Stimulated activated CD4-positive, alpha-beta T cell treated with anti-CD3 and anti-CD28 coated beads, Interleukin-15, amount 100 ng/mL, for 48 hours (primary cell): ENCODE measurements around the gene FECH.
"Not testable (repeated sequence)": the region's sequence is repeated elsewhere in the genome, so short reads cannot be mapped to it uniquely, and the experiment has no call there.

Experiments used
- DNase-seq, 2 donors: peaks; one replicate each; pipeline ENCODE4 v3.0.0-alpha.2; 2020; ENCODE audit warnings: low read depth in 2 of 2

FECH gene

DNA sequence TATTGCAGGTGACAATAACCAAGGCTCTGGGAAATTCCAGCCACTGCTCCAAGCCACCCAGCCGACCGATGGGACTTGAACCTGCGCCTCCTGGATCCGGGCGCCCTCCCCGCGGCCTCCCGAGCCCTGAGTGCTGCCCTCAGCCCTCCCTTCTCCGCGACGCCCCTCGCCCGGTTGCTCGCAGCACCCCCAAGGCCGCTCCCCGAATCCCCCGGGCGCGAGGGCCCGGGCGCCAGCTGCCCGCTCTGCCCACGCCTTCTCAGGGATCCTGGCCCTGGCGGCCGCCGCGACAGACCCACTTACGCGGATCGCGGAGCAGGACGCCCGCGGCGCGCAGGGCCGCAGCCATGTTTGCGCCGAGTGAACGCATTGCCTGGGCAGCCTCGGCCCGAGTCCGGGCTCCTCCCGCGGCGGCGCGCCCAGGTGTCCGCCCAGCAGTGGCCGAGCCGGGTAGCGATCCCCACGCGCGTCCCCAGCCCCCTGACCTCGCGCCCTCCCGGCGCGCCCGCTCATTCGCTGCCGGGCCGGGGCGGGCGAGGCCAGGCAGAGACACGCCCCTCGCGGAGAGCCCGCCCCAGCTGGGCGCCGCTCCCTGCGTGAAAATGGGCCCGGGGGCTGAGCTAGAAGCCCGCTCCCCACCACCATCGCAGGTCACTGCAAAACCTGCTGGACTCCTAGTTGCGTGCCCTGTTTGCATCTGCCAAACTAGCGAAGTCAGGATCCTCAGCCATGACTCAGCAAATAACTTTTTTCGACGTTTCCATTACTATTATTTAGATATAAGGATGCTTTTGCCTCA is at the start of gene FECH:
Gene FECH (minus strand): TSS at position 452 of the 799 bp plus-strand sequence. CDS start 82 bp downstream, at position 370.
- DNase-seq = peak; percentile 22 to 47

DNA sequence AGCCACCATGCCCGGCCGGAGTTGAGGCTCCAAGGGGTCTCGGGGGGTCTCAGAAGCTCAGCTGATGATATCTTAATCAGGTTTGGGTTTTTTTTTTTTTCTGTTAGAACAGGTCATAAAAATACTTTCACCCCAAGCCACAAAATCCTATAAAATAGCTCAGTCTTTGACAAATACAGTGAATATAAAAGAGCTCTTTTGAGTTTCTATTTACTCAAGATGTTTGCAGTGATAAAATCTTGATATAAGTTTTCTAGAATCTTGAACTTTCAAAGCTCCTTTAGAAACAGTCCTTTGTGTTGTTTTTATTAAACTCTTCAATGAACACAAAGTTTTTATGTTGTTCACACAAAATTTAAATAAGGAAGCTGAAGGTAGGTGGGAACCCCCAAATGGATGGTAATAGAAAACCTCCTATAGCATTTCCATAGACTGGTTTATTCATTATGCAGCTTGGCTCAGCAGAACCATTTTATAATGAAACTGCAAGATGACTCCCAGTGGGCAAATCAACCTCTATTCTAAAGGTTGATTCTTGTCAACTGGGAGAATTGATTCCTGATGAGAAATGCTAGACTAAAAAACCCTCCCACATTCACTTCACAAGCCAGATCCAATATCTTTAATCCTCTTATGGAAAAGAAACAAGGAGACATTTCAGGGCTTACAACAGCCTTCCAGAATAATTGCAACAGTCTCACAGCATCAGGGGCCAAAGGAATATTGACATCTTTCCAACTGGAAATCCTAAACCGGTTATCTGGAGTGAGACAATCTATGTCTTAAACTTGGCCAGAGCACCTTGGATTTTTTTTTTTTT is 48.7 kb upstream of the FECH start:
- no peak for DNase-seq

DNA sequence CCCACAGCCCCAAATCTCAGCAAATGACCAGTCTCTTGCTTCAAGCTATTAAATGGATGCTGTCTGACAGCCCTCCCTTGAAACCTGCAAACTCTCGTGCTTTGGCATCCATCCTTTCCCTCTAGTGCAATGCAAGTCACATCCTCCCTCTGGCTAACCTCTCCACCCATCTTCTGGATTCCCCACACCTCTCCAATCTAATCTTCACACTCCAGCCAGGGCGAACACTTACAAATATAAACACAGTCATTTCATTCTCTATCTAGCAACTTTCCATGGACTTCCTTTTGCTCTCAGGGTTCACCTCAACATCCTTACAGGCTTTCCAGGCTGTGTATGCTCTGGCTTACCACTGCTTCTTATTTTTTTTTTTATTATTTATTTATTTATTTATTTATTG is 45.2 kb upstream of the FECH start:
- DNase-seq = no peak

DNA sequence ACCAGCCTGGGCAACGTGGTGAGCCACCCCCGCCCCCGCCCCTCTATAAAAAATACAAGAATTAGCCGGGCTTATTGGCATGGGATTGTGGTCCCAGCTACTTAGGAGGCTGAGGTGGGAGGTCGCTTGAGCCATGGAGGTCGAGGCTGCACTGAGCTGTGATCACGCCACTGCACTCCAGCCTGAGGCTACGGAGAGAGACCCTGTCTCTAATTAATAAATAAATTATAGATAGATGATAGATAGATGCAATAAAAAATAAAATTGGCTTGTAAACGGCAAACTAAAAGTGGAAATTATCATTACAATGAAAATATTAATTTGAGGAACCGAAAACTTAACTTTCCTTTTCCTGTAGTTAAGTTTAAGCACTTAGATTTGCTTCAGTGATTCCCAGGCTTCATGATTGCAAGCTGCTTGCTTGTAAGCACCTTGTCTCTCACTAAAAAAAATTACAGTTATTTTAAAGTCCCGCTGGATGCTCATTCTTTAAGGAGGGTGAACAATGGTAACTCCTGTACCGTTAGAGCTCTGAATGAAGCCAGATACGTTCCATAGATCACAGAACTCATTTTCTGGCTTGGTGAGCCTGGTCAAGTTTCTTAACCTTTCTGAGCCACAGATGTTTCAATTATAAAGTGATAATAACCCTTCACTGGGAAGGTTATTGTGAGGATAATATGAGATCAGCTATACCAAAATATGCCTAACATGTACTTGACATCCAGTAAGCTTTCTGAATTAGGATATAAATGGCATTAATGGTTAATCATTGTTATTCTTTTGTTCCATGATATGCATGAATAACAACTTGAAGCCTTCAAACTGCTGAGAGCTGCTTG is 44.5 kb upstream of the FECH start:
- DNase-seq = no peak

DNA sequence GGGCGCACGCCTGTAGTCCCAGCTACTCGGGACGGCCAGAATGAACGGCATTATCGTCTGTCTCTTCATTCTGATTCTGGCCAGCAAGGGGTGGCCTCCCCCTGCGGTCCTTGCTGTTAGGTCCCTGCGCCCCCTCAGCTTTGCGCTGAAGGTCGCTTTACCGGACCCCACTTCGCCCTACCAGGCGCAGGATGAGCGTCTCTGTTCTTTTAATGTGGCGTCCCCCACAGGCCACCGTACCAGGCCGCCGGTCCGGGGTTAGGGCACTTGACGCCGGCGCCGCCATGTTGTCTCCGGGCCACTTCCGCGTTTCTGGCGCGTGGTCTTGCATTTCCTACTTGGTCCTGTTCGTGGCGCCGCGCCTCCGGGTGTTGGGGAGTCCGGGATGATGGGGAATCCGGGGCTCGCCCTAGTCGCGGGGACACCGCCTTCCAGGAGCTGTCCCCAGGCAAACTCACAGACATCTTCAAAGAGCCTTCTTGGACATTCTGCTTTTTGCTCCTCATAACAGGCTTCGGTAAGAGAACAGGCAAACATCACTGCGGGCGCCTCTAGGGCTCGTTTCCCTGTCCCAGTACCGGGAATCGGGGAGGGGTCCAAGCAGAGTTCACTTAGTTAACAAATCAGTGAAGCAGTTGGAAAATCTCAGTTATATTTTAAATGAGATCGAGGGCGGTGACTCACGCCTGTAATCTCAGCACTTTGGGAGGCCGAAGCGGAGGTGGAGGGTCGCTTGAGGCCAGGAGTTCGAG is 43.7 kb upstream of the FECH start:
- DNase-seq = peak; percentile 89 to 93

- DNase-seq = no peak
Measured at GRCh38 chr18:57629422-57629821, 42.9 kb upstream of the FECH start.

DNA sequence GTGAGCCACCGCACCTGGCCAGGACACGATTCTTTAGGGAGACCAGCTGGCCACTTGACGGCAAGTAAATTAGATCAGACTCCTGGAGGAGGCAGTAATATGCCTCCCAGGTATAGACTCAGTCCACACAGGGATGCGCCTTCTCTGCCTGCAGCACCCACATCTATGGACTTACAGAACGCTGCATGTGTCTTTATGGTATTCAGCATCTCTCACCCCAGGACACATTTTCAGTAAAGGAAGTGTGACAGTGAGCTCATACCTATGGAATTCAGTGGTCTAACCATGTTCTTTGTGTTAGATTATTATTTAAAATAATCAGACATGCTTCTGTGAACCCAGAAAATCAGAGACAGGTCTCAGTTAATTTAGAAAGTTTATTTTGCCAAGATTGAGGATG is 41.0 kb upstream of the FECH start:
- DNase-seq = no peak

- DNase-seq = no peak
Measured at GRCh38 chr18:57624988-57625387, 38.5 kb upstream of the FECH start.

GRCh38 chr18:57621246-57621604 is 34.7 kb upstream of the FECH start:
- DNase-seq = no peak

DNA sequence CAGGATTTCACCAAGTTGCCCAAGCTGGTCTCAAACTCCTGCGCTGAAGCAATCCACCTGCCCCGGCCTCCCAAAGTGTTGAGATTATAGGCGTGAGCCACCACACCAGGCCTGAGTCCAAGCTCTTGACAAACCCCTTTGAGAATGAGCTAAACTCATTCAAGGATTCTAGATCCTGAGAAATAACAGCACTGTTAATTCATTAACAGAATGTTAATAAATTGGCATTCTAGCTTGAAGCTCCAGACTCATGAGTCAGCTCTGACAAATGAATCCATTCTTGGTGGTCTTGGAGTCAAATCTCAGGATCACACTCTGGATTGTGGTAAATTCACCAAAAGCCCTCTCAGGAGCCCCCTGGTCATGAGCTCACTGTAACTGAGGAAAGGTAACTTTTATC is 33.4 kb upstream of the FECH start:
- no peak for DNase-seq

DNA sequence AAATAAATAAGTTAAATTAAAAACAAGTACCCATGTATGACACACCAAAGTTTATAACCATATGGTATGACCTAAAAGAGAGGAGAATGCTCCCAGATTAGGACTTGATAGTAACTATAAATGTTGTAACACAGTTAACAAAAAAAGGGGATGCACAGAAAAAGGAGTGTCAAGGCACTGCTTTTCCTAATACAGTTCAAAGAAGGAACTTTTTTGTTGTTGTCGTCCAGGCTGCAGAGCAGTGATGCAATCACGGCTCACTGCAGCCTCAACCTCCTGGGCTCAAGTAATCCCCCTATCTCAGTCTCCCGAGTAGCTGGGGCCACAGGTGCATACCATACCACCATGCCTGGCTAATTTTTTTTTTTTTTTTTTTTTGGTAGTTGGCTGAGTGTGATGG is 32.4 kb upstream of the FECH start:
- DNase-seq = no peak

GRCh38 chr18:57603871-57604270 is 17.4 kb upstream of the FECH start:
- no peak for DNase-seq

GRCh38 chr18:57595347-57595746 is 8.8 kb upstream of the FECH start:
- no peak for DNase-seq

DNA sequence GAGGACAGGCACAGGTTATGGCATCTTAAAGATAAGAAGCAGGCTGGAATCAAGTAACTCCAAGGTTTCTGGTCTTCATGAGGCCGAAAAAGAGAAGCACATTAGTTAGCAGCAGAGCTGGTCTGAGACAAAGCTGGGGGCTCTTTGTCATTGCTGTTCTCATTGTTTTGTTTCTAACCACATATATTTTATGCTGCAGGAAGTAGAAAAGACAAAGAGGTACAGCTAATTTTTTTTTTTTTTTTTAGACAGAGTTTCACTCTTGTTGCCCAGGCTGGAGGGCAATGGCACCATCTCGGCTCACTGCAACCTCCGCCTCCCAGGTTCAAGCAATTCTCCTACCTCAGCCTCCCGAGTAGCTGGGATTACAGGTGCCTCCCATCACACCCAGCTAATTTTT is 6.2 kb upstream of the FECH start:
- DNase-seq = not testable (repeated sequence)

DNA sequence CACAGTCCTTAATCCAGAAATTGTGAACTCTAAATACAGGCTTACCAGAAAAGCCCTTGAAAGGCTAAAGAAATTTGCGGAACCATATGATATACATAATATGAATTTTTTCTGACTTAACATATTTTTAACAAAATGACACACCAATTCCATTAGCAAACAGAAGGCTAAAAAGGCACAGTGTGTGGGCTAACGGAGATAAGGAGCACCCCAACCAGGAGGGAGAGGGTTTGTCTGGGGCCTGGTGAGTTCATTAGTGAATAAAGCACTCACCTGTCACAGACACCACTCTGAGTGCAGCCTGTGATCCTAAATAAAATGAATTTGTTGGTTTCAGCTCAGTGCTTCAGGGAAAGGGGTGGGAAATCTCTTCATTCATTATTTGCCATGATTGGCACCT is 2.7 kb upstream of the FECH start:
- no peak for DNase-seq

- DNase-seq = no peak
Measured at GRCh38 chr18:57587098-57587661, 678 bp upstream of the FECH start.

GRCh38 chr18:57585855-57586250 is 649 bp downstream of the FECH start:
- DNase-seq = no peak

DNA sequence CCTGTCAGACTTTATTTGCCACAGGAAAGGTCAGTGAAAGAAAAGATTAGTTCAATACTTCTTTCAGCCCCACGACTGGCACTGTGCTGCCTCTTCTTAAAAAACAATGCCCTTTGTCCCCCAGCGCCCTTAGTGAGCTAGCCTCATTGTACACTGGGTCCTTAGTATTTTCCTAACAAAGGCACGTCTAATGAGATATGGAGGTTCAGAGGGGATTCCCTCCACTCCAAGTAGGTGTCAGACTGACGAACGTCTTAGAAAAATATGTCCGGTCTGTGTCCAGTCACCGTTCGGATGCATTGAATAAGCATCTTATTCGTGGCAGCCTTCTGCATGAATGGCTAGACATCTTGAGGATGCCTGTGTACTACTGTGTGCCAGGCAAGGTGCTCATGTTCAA is 1.1 kb downstream of the FECH start:
- no peak for DNase-seq

- DNase-seq = no peak
Measured at GRCh38 chr18:57584444-57584843, 2.1 kb downstream of the FECH start.

DNA sequence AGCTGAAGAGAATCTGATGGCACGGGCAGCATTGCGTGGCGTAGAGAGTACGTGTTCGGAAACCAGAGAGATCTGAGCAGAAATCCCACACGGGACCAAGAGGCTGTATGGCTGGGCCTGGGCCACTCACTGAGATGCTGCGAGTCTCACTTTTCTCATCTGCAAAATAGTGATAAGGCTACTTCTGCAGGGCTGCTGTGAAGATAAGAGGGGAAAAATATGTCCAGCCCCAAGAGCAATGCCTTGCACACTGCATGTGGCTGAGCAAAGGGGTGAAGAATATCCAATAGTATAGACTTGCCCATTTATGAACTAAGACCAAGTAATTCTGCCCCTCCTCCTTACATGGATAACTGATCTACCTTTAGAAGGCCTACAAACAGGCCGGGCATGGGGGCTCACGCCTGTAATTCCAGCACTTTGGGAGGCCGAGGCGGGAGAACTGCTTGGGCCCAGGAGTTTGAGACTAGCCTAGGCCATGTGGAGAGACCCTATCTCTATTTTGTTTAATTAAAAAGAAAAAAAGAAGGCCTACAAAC is 3.1 kb downstream of the FECH start:
- DNase-seq = no peak
